Measurements from ENCODE around the gene PPP2R2D. TPM values are rescaled to one million over a fixed set of nuclear protein-coding genes. Genes with fewer than 3 reads are reported as not detected.

The PPP2R2D gene
- total RNA-seq, 1 experiment from 2014 or later = 35.1 TPM

GRCh38 chr10:131899116-131899690 lies 1.6 kb upstream of the PPP2R2D start:
- DNase-seq = no peak
- no peak overlapping the region for H4K91ac ChIP-seq (ENCODE audit: insufficient read length, low read depth, low read length)
- no peaks in the 10 kb centered on the region; the same call in 1 of the 2 replicates for H3K27me3 ChIP-seq (ENCODE audit: insufficient read depth, low read length)
- H2BK5ac ChIP-seq (ENCODE audit: insufficient read length, low read length) = no peak overlapping the region
- H3K56ac ChIP-seq (ENCODE audit: insufficient read length, low read depth, low read length) = no peak overlapping the region
- H3K27ac ChIP-seq (ENCODE audit: insufficient read length, low read depth, low read length) = no peak overlapping the region
- Mint-ChIP-seq H3K27me3 (ENCODE audit: low read depth) (peaks cover 23% of the 10 kb centered on the region), H3K27ac (peak overlapping the region in 1 of 3 experiments; percentile 21; a peak in 2 of 7 replicates), H3K4me1 (peaks cover 25 to 38% of the 10 kb centered on the region in 2 experiments), H3K9me3 (no peaks in the 10 kb centered on the region; a peak in 1 of 5 replicates), H3K36me3 (ENCODE audit: insufficient read depth in 1 of 3, low read depth in 3 of 3) (peaks cover 4 to 8% (median 6%) of the 10 kb centered on the region in 3 experiments; a peak in 5 of 7 replicates), H3K4me3 (peak overlapping the region in 1 of 2 experiments; percentile 90; a peak in 3 of 5 replicates)
- no peak overlapping the region for H2AFZ ChIP-seq (ENCODE audit: low read length)
- H4K20me1 ChIP-seq (ENCODE audit: control insufficient read depth, insufficient read depth, insufficient read length) = no peaks in the 10 kb centered on the region
- no peak overlapping the region for H3K4ac ChIP-seq (ENCODE audit: low read depth, low read length)
- no peak overlapping the region for H3K9ac ChIP-seq (ENCODE audit: extremely low read depth, insufficient read length, low read length)
- H3K14ac ChIP-seq (ENCODE audit: insufficient read depth, low read length) = no peak overlapping the region
- H3K4me2 ChIP-seq (ENCODE audit: insufficient read depth, insufficient read length, low read length) = no peak overlapping the region
- H3K79me1 ChIP-seq (ENCODE audit: insufficient read depth, low read depth, low read length, poor library complexity, severe bottlenecking) = no peaks in the 10 kb centered on the region
- H3T11ph ChIP-seq (ENCODE audit: low read length) = no peak overlapping the region
- H3K79me2 ChIP-seq (ENCODE audit: insufficient read depth, low read length) = peaks cover 14% of the 10 kb centered on the region; the same call in 1 of the 2 replicates
- H2AK5ac ChIP-seq (ENCODE audit: insufficient read length, low read length) = no peak overlapping the region
- H3K18ac ChIP-seq (ENCODE audit: insufficient read length, low read depth, low read length) = no peak overlapping the region
- no peak overlapping the region for H2BK20ac ChIP-seq (ENCODE audit: low read depth, low read length, poor library complexity, severe bottlenecking)
- no peak overlapping the region for H4K8ac ChIP-seq (replicated peaks; ENCODE audit: insufficient read length, low read depth, low read length)
- no peak overlapping the region for H2BK120ac ChIP-seq (ENCODE audit: low read depth, low read length, poor library complexity, severe bottlenecking)
- WGBS (ENCODE audit: extremely low coverage, insufficient read length, low lambda C conversion rate) = no CpG with 5 or more reads among the region's 8 CpGs
- no peak overlapping the region for H2BK15ac ChIP-seq (ENCODE audit: low read depth, low read length)
- H3K9me3 ChIP-seq (ENCODE audit: control insufficient read depth, low read depth, low read length) = no peaks in the 10 kb centered on the region
- peaks cover 9% of the 10 kb centered on the region for H3K23me2 ChIP-seq (ENCODE audit: insufficient read length, low read depth, low read length, poor library complexity, severe bottlenecking)
- H4K5ac ChIP-seq (ENCODE audit: insufficient read length, low read depth, low read length) = no peak overlapping the region
- no peak overlapping the region for H3K23ac ChIP-seq (ENCODE audit: insufficient read length, low read depth, low read length)
- H2BK12ac ChIP-seq (ENCODE audit: insufficient read length, low read depth, low read length) = no peak overlapping the region
- H3K4me1 ChIP-seq (ENCODE audit: insufficient read depth, low read length) = no peaks in the 10 kb centered on the region; the same call in 1 of the 2 replicates
- TF ChIP-seq CTCF (conservative IDR thresholded peaks at IDR 0.05) = no peak
